M059J (cell line): Measurements from ENCODE around the gene GLP1R. TPM values are rescaled to one million over a fixed set of nuclear protein-coding genes. Genes with fewer than 3 reads are reported as not detected.
"Not testable (repeated sequence)": the region's sequence is repeated elsewhere in the genome, so short reads cannot be mapped to it uniquely, and the experiment has no call there.

Experiments used
- DNase-seq: peaks from one replicate; pipeline ENCODE4 v3.0.0-alpha.2; 2012; ENCODE audit warnings: low read depth
- total RNA-seq: library from RNA; depleted of rRNA; stranded (reverse); fragments of >200 nt; shearing (Covaris generic); gene quantifications from 2 replicates; pipeline ENCODE4 v1.2.3, GENCODE V29; 2014; rRNA removed

GLP1R gene
- total RNA-seq, 1 experiment from 2014 or later = not detected

DNA sequence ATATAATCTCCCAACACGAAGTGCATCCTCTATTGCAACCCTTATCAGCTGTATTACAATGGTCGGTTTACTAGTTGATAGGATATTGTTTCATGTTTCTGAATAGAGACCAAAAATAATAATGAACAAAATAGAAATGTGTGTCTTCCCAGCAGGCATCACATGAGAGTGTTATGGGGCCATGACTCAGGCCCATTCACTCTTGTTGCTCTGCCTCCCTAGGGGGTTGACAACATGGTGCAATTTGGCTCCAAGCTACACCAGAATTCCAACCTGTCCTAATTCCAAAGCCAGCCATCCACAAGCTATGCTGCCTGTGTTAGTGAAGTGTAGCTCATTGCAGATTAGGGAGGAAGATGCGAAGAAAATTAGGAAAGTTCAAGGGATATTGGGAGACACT is 79.5 kb downstream of the GLP1R start:
- DNase-seq = no peak

DNA sequence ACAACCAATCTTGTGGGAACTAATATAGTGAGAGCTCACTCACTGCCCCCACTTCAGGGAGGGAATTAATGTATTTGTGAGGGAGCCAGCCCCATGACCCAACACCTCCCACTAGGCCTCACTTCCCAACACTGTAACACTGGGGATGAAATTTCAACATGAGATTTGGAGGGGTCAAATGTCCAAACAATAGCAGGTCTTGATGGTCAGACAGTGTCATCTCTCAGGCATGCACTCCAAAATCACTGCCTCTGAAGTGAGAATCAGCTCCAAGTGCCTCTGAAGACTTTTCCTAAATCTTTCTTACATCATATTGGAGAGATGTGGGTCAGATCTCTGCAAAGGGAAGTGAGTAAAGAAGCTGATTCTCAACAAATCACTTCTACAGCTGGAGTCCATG is 80.3 kb downstream of the GLP1R start:
- DNase-seq = no peak

DNA sequence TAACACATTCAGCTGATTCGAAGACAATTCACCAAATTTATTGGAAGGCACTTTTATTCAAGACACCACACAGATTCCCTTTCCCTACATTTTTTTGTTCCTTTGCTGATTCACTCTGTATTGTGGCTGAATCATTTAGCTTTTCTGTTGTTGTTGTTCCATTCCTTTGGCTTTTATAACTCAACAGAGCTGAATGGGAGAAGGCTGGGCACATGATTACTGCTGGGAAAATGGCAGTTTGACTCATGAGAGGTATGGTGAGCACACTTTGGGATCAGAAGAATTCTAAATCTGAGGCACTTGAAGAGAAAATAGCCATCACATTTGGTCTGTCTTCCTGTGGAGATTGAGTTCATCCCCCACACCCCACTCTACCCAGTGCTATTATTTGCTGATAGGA is 82.1 kb downstream of the GLP1R start:
- no peak for DNase-seq

DNA sequence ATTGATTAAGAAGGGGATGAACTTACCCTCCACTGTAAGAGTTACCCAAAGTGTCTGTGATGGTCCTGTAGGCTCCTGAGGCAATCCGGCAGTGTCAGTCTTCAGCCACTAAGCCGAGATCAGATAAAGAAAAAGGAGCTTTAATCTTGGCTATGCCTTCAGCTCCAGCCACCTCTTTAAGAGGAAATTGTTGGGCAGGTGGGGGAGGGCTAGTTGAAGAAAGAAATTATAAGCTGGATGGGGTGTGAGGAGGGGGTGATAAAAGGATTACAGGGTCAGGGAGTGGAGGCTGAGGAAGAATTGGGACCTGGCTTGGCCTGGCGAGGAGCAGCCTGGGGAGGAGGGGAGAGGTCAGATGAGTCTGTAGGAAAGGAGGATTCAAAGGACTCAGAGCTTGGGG is 86.2 kb downstream of the GLP1R start:
- DNase-seq = not testable (repeated sequence)

DNA sequence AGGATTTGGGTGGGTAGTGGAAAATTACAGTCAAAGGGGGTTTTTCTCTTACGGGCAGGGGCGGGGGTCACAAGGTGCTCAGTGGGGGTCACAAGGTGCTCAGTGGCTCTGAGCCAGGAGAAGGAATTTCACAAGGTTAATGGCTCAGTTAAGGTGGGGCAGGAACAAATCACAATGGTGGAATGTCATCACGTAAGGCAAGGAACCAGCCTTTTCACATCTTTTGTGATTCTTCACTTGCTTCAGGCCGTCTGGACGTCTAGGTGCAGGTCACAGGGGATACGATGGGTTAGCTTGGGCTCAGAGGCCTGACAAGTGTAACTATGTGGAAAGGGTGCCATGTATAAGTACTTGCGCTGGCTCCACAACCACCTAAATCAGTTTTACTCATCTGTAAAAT is 87.6 kb downstream of the GLP1R start:
- not testable (repeated sequence) for DNase-seq

GRCh38 chr6:39137245-39137644 is 88.7 kb downstream of the GLP1R start:
- peak; percentile 42 for DNase-seq

Other genes starting within 250 kb of the GLP1R start
- gene SAYSD1, start 66.4 kb downstream of the GLP1R start, total RNA-seq = 24.2 and 25.9 TPM in 2 replicates
- gene KCNK5, start 180.7 kb downstream of the GLP1R start, total RNA-seq = not detected in 2 replicates